ENCODE measurements around the gene IPO5. TPM values are rescaled to one million over a fixed set of nuclear protein-coding genes. Genes with fewer than 3 reads are reported as not detected.

Gene IPO5
- total RNA-seq, 1 donor from 2014 or later: 83.6 TPM

- no peaks in the 10 kb centered on the region for H3K27me3 ChIP-seq (ENCODE audit: low read depth)
- H3K27ac ChIP-seq: no peak overlapping the region
- ATAC-seq (no peak), DNase-seq (no peak)
- H3K9me3 ChIP-seq: no peaks in the 10 kb centered on the region
- H3K4me1 ChIP-seq: no peaks in the 10 kb centered on the region
- peaks cover 100% of the 10 kb centered on the region for H3K36me3 ChIP-seq
- TF ChIP-seq, protein P1, sequence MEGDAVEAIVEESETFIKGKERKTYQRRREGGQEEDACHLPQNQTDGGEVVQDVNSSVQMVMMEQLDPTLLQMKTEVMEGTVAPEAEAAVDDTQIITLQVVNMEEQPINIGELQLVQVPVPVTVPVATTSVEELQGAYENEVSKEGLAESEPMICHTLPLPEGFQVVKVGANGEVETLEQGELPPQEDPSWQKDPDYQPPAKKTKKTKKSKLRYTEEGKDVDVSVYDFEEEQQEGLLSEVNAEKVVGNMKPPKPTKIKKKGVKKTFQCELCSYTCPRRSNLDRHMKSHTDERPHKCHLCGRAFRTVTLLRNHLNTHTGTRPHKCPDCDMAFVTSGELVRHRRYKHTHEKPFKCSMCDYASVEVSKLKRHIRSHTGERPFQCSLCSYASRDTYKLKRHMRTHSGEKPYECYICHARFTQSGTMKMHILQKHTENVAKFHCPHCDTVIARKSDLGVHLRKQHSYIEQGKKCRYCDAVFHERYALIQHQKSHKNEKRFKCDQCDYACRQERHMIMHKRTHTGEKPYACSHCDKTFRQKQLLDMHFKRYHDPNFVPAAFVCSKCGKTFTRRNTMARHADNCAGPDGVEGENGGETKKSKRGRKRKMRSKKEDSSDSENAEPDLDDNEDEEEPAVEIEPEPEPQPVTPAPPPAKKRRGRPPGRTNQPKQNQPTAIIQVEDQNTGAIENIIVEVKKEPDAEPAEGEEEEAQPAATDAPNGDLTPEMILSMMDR (IDR thresholded peaks at IDR 0.05): no peak
- no peak overlapping the region for H3K4me3 ChIP-seq
- intact Hi-C loops (cut with DNase I): no loop called here
Measured at GRCh38 chr13:98013241-98013640, 59.8 kb downstream of the IPO5 start.

- intact Hi-C loops (cut with DNase I): no loop called here
- TF ChIP-seq, protein P1 (IDR thresholded peaks at IDR 0.05): no peak
- H3K27me3 ChIP-seq (ENCODE audit: low read depth): no peaks in the 10 kb centered on the region
- no peak overlapping the region for H3K27ac ChIP-seq
- no peak overlapping the region for H3K4me3 ChIP-seq
- H3K36me3 ChIP-seq: peaks cover 100% of the 10 kb centered on the region
- H3K9me3 ChIP-seq: no peaks in the 10 kb centered on the region
- H3K4me1 ChIP-seq: no peaks in the 10 kb centered on the region
- ATAC-seq (no peak), DNase-seq (no peak)
Measured at GRCh38 chr13:98014766-98015165, 61.3 kb downstream of the IPO5 start.

DNA sequence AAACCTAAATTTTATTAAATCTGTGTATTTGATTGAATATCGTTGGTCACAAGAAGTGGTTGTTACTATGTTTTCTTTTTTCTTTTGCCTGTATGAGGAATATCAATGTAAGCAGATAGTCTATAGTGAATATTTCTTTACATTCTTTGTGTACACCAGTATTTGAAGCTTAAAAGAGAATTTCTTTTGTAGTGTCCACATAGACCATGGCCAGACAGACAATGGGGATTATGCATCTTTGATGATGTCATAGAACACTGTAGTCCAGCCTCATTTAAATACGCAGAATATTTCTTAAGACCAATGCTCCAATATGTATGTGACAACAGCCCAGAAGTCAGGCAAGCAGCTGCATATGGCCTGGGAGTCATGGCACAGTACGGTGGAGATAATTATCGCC, 64.8 kb downstream of the IPO5 start:
- no peak overlapping the region for H3K4me3 ChIP-seq
- intact Hi-C loops (cut with DNase I): no loop called here
- ATAC-seq (no peak), DNase-seq (no peak)
- H3K27ac ChIP-seq: no peak overlapping the region
- TF ChIP-seq, protein P1 (IDR thresholded peaks at IDR 0.05): no peak
- H3K36me3 ChIP-seq: peaks cover 99% of the 10 kb centered on the region
- H3K9me3 ChIP-seq: no peaks in the 10 kb centered on the region
- no peaks in the 10 kb centered on the region for H3K27me3 ChIP-seq (ENCODE audit: low read depth)
- no peaks in the 10 kb centered on the region for H3K4me1 ChIP-seq

- Histone ChIP-seq H3K36me3 (peaks cover 95% of the 10 kb centered on the region), H3K9me3 (no peaks in the 10 kb centered on the region), H3K27me3 (ENCODE audit: low read depth) (no peaks in the 10 kb centered on the region), H3K4me1 (no peaks in the 10 kb centered on the region), H3K27ac (no peak overlapping the region), H3K4me3 (no peak overlapping the region)
- DNase-seq: no peak
- TF ChIP-seq, protein P1 (IDR thresholded peaks at IDR 0.05): no peak
- intact Hi-C loops (cut with DNase I): no loop called here
- no peak for ATAC-seq
Measured at GRCh38 chr13:98019186-98019585, 65.7 kb downstream of the IPO5 start.

DNA sequence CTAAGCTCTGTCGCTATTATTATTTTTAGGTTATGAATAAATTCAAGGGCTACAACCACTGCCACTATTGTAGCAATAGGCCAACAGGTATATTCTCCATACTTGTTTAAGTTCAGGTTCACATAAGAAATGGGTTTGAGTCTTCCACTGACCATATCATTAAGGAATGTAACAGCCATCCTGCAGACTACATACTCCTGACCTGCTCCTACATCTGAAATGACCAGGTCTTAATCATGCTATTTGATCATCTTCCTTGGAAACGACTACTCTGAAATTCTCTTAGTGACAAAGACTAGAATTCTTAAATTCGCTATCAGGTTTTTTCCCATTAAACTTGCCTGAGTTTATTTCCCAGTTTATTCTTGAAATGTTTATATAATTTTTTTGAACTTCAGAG, 66.8 kb downstream of the IPO5 start:
- DNase-seq (no peak), ATAC-seq (no peak)
- Histone ChIP-seq H3K4me3 (no peak overlapping the region), H3K36me3 (peaks cover 84% of the 10 kb centered on the region), H3K9me3 (no peaks in the 10 kb centered on the region), H3K27ac (no peak overlapping the region), H3K4me1 (no peaks in the 10 kb centered on the region), H3K27me3 (ENCODE audit: low read depth) (no peaks in the 10 kb centered on the region)
- intact Hi-C loops (cut with DNase I): no loop called here
- TF ChIP-seq, protein P1 (IDR thresholded peaks at IDR 0.05): no peak

GRCh38 chr13:98022210-98022609, 68.7 kb downstream of the IPO5 start:
- Histone ChIP-seq H3K36me3 (peaks cover 65% of the 10 kb centered on the region), H3K4me1 (no peaks in the 10 kb centered on the region), H3K4me3 (no peak overlapping the region), H3K27ac (no peak overlapping the region), H3K27me3 (ENCODE audit: low read depth) (no peaks in the 10 kb centered on the region), H3K9me3 (no peaks in the 10 kb centered on the region)
- intact Hi-C loops (cut with DNase I): no loop called here
- TF ChIP-seq, protein P1 (IDR thresholded peaks at IDR 0.05): no peak
- DNase-seq (no peak), ATAC-seq (peak; percentile 63 to 81)
